Suprapubic skin (tissue), 4 donors: ENCODE results near the gene IQSEC1. TPM values are rescaled to one million over a fixed set of nuclear protein-coding genes. Genes with fewer than 3 reads are reported as not detected.

Source experiments
- DNase-seq, 2 donors: peaks; one replicate each; pipeline ENCODE4 v3.0.0-alpha.2; 2019; ENCODE audit warnings: low spot score in 2 of 2
- H3K27ac ChIP-seq: fragments of 200-600 bp; sonication (generic); one replicate; pipeline ENCODE4 v1.5.1; 2019
- H3K27me3 ChIP-seq: fragments of 200-600 bp; sonication (generic); one replicate; pipeline ENCODE4 v1.5.1; 2019
- H3K36me3 ChIP-seq: fragments of 200-600 bp; sonication (generic); one replicate; pipeline ENCODE4 v1.5.1; 2019
- H3K4me1 ChIP-seq: fragments of 200-600 bp; sonication (generic); one replicate; pipeline ENCODE4 v1.5.1; 2019
- H3K4me3 ChIP-seq: fragments of 200-600 bp; sonication (generic); one replicate; pipeline ENCODE4 v1.5.1; 2019; ENCODE audit warnings: mild to moderate bottlenecking
- H3K9me3 ChIP-seq: fragments of 200-600 bp; sonication (generic); one replicate; pipeline ENCODE4 v1.5.1; 2019
- EP300 ChIP-seq: sonication (generic); formaldehyde crosslinking; IDR thresholded peaks from one replicate; pipeline ENCODE4 v1.6.1; 2017; ENCODE audit warnings: antibody characterized with exemption
- POLR2A ChIP-seq, 2 donors: fragments of 450-650 bp; IDR thresholded peaks; one replicate each; pipeline ENCODE4 v1.6.1; 2017; ENCODE audit warnings: antibody characterized with exemption in 2 of 2, mild to moderate bottlenecking in 2 of 2, moderate library complexity in 2 of 2
- POLR2AphosphoS5 ChIP-seq, 3 donors: sonication (generic); formaldehyde crosslinking; IDR thresholded peaks; one replicate each; pipeline ENCODE4 v1.6.1; 2017; ENCODE audit warnings: antibody characterized with exemption in 3 of 3
- WGBS: methylation state at CpG from one replicate; pipeline ENCODE4 v1.1.5; 2018; 5-methylcytosine and 5-hydroxymethylcytosine counted together
- total RNA-seq, 4 donors: library from RNA; depleted of rRNA; stranded (reverse); fragments of >200 nt; gene quantifications; one replicate each; pipeline ENCODE4 v1.1.0, GENCODE V29; 2016
- TF ChIP-seq, protein P1 (sequence below), 2 donors: fragments of 200-600 bp in 1 of 2; fragments of 450-650 bp in 1 of 2; sonication (generic) in 1 of 2; IDR thresholded peaks; one replicate each; pipeline ENCODE4 v1.5.1; 2016 to 2019; ENCODE audit warnings: antibody characterized with exemption in 2 of 2, mild to moderate bottlenecking in 1 of 2, moderate library complexity in 1 of 2

The IQSEC1 gene
- total RNA-seq, 4 donors from 2014 or later = 26.7 to 52.4 (median 35.5) TPM

DNA sequence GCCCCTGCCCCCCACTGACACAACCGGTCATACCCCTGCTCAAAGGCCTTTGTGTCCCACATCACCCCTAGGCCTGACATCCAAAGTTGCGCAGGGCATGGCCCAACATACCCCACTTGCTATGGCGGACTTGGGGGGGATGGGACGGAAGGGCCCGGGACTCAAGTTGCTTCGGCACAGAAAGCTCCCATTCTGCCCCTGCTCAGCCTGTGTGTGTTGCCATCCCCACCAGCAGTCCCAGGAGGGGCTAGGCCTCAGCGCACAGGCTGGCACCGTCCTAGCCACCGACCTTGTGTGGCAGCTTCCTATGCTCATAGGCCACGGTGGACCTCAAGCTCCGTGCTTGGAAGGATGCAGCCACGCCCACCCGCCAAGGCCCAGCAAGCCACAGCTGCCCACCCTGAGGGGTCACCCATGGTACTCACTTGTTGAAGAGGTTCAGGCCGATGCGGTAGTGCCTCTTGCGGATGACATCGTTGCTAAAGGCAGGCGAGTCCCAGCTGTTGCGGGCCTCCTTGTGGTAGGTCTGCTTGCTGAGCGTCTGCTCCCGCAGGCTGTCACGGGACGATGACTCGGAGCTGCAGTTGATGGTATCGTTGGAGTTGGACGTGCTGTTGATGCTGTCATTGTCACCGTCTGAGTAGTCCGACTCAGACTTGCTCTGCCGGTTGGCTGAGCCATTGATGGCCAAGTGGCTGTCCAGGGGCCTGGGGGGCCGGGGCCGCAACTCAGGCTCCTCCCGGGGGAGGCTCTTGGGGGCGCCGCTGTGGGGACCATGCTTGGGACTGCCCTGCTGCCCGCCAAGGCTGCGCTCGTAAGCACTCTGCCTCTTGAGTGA is 138.0 kb downstream of the IQSEC1 start:
- H3K4me3 ChIP-seq = no peak overlapping the region
- peaks cover 67% of the 10 kb centered on the region for H3K36me3 ChIP-seq
- WGBS = 89% methylated on average over 28 of the region's 37 CpGs
- H3K27ac ChIP-seq = no peak overlapping the region
- no peaks in the 10 kb centered on the region for H3K9me3 ChIP-seq
- TF ChIP-seq, protein P1, sequence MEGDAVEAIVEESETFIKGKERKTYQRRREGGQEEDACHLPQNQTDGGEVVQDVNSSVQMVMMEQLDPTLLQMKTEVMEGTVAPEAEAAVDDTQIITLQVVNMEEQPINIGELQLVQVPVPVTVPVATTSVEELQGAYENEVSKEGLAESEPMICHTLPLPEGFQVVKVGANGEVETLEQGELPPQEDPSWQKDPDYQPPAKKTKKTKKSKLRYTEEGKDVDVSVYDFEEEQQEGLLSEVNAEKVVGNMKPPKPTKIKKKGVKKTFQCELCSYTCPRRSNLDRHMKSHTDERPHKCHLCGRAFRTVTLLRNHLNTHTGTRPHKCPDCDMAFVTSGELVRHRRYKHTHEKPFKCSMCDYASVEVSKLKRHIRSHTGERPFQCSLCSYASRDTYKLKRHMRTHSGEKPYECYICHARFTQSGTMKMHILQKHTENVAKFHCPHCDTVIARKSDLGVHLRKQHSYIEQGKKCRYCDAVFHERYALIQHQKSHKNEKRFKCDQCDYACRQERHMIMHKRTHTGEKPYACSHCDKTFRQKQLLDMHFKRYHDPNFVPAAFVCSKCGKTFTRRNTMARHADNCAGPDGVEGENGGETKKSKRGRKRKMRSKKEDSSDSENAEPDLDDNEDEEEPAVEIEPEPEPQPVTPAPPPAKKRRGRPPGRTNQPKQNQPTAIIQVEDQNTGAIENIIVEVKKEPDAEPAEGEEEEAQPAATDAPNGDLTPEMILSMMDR (IDR thresholded peaks at IDR 0.05) = no peak
- no peak for TF ChIP-seq POLR2AphosphoS5 (IDR thresholded peaks at IDR 0.05)
- peaks cover 49% of the 10 kb centered on the region for H3K4me1 ChIP-seq
- no peaks in the 10 kb centered on the region for H3K27me3 ChIP-seq
- DNase-seq = no peak

DNA sequence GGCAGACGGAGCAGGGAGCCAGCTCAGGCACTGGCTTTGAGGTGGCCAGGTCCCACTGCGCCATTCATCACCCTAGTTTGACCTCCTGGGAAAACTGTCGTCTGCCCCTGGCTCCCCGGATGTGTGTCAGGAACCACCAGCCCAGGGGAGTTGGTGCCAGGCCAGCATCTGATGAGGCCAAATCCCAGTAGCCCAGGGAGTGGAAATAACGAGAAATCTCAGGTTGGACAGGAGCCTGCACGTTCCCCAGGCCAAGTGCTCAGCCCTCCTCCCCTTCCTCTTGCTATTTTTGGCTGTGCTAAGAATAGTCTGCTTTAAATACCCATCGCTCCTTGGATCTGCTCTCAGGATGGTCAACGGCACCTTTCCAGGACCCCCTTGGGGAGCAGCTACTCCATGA is 138.8 kb downstream of the IQSEC1 start:
- H3K36me3 ChIP-seq = peaks cover 65% of the 10 kb centered on the region
- H3K27me3 ChIP-seq = no peaks in the 10 kb centered on the region
- H3K4me3 ChIP-seq = no peak overlapping the region
- DNase-seq = no peak
- H3K27ac ChIP-seq = no peak overlapping the region
- 36% methylated on average over 8 of the region's 8 CpGs for WGBS
- H3K4me1 ChIP-seq = peaks cover 49% of the 10 kb centered on the region
- TF ChIP-seq EP300 = no peak
- no peaks in the 10 kb centered on the region for H3K9me3 ChIP-seq

DNA sequence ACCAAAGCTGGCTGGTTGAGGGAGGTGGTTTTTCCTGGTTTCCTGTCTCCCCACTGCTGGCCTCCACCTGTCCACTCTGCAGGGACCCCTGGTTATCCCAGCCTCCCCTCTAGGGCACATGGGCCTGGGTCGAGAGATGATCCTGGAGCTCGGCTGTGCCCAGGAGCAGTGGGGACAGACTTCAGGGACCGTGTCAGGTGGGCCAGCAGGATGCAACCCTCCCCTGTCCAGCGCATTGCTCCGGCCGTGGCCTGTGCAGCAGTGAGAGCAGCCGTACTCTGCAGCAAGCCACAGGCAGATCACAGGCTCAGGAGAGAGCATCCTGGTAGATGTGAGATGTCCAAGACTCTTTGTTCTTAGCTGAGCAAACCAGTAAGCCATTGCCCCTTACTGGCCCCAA is 139.3 kb downstream of the IQSEC1 start:
- WGBS = no CpG with 5 or more reads among the region's 7 CpGs
- Histone ChIP-seq H3K27me3 (no peaks in the 10 kb centered on the region), H3K27ac (no peak overlapping the region), H3K36me3 (peaks cover 66% of the 10 kb centered on the region), H3K4me3 (no peak overlapping the region), H3K9me3 (no peaks in the 10 kb centered on the region), H3K4me1 (peaks cover 45% of the 10 kb centered on the region)
- no peak for TF ChIP-seq POLR2A (IDR thresholded peaks at IDR 0.05)
- TF ChIP-seq, protein P1 (IDR thresholded peaks at IDR 0.05) = no peak
- no peak for TF ChIP-seq EP300
- no peak for TF ChIP-seq POLR2AphosphoS5 (IDR thresholded peaks at IDR 0.05)
- no peak for DNase-seq

DNA sequence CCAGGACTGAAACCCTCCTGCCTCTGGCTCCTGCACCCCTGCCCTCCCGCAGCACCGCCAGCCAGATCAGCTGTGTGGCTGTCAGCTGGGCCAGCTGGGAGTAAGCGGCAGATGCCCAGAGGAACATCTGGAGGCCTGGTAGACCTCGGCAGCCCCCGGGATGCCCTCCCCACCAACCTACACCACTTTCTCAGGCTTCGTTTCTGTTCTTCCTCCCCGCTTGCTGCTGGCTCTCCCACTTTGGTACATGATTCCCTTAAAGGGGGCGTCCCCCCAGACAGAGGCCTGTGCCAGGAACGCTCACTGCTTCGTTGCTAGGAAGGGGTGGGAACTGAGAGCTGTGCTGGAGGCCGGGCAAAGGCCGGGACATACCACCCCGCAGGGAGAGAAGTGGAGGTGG is 140.5 kb downstream of the IQSEC1 start:
- Histone ChIP-seq H3K36me3 (peaks cover 72% of the 10 kb centered on the region), H3K4me1 (peaks cover 36% of the 10 kb centered on the region), H3K9me3 (no peaks in the 10 kb centered on the region), H3K4me3 (no peak overlapping the region), H3K27me3 (no peaks in the 10 kb centered on the region), H3K27ac (no peak overlapping the region)
- WGBS = 72% methylated on average over 8 of the region's 13 CpGs
- DNase-seq = no peak
- TF ChIP-seq POLR2AphosphoS5 (IDR thresholded peaks at IDR 0.05) (no peak), POLR2A (IDR thresholded peaks at IDR 0.05) (no peak), EP300 (no peak)
- TF ChIP-seq, protein P1 (IDR thresholded peaks at IDR 0.05) = no peak

DNA sequence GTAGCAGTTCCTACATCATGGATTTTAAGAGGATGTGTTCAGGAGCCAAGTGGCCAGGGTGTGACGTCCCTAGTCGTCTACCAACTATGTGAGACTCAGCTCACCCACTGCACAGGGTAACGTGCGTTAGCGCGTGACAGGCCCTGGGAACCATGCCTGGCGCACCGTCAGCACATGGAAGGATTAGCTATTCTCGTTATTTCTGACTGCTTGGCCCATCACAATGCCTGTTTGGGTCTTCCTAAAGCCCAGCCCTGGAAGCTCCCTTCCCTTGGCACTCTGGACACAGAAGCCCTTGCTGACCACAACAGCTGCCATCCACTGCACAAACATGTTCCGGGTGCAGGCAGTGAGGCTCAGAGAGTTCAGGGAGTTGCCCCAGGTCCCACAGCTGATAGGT is 140.9 kb downstream of the IQSEC1 start:
- TF ChIP-seq, protein P1 (IDR thresholded peaks at IDR 0.05) = no peak
- TF ChIP-seq EP300 (no peak), POLR2A (IDR thresholded peaks at IDR 0.05) (no peak), POLR2AphosphoS5 (IDR thresholded peaks at IDR 0.05) (no peak)
- H3K27me3 ChIP-seq = no peaks in the 10 kb centered on the region
- 60% methylated on average over 4 of the region's 10 CpGs for WGBS

More for the DNA sequence above, 140.9 kb downstream of the IQSEC1 start:
- Histone ChIP-seq H3K4me3 (no peak overlapping the region), H3K36me3 (peaks cover 73% of the 10 kb centered on the region), H3K27ac (no peak overlapping the region), H3K4me1 (peaks cover 36% of the 10 kb centered on the region), H3K9me3 (no peaks in the 10 kb centered on the region)
- no peak for DNase-seq
